ENCODE measurements around the gene LAMB1. TPM values are rescaled to one million over a fixed set of nuclear protein-coding genes. Genes with fewer than 3 reads are reported as not detected.

The LAMB1 gene
- polyA plus RNA-seq, 1 experiment: 266 TPM

GRCh38 chr7:107933386-107934013 is 69.5 kb downstream of the LAMB1 start:
- no peak for DNase-seq (ENCODE audit: low read depth, low spot score)
- no peak for TF ChIP-seq CTCF (IDR thresholded peaks at IDR 0.05; ENCODE audit: low read depth, low read length)
- no peaks in the 10 kb centered on the region for H3K27me3 ChIP-seq (ENCODE audit: control insufficient read depth, insufficient read depth, low read length)
- H3K9me3 ChIP-seq (ENCODE audit: control insufficient read depth, insufficient read depth, low read length): no peaks in the 10 kb centered on the region
- H3K27ac ChIP-seq (ENCODE audit: low read depth, low read length): no peak overlapping the region
- ChIA-PET POLR2A (no interaction called here), CTCF (interaction anchor here (1.5 kb wide), 1 partner anchor 212 kb away, joined by 5 read pairs; no protein-coding TSS in a partner anchor)
- no peak overlapping the region for H3K4me3 ChIP-seq (ENCODE audit: low read depth, low read length)

DNA sequence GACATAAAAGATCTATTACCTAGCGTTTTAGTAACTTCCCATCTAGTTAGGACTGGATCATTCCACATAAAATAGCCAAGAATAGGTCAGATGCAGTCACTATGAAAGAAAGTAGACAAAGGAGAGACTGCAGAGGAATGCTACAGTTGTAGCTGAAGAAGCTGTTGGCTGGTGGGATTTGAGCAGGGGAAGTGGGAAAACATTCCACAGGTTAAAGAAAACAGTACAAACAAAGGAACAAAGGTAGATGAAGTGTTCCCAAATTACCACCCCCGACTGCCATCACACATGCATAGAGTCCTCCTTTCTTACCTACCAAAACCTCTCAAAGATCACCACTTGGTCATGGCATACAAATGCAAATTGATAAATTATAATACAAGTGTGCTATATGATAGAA is 70.2 kb downstream of the LAMB1 start:
- H3K27ac ChIP-seq (ENCODE audit: low read depth, low read length): no peak overlapping the region
- H3K9me3 ChIP-seq (ENCODE audit: control insufficient read depth, insufficient read depth, low read length): no peaks in the 10 kb centered on the region
- H3K4me3 ChIP-seq (ENCODE audit: low read depth, low read length): no peak overlapping the region
- ChIA-PET POLR2A (no interaction called here), CTCF (interaction anchor here (1.5 kb wide), 1 partner anchor 213 kb away, joined by 5 read pairs; no protein-coding TSS in a partner anchor)
- DNase-seq (ENCODE audit: low read depth, low spot score): no peak
- TF ChIP-seq CTCF (IDR thresholded peaks at IDR 0.05; ENCODE audit: low read depth, low read length): no peak
- H3K27me3 ChIP-seq (ENCODE audit: control insufficient read depth, insufficient read depth, low read length): no peaks in the 10 kb centered on the region

DNA sequence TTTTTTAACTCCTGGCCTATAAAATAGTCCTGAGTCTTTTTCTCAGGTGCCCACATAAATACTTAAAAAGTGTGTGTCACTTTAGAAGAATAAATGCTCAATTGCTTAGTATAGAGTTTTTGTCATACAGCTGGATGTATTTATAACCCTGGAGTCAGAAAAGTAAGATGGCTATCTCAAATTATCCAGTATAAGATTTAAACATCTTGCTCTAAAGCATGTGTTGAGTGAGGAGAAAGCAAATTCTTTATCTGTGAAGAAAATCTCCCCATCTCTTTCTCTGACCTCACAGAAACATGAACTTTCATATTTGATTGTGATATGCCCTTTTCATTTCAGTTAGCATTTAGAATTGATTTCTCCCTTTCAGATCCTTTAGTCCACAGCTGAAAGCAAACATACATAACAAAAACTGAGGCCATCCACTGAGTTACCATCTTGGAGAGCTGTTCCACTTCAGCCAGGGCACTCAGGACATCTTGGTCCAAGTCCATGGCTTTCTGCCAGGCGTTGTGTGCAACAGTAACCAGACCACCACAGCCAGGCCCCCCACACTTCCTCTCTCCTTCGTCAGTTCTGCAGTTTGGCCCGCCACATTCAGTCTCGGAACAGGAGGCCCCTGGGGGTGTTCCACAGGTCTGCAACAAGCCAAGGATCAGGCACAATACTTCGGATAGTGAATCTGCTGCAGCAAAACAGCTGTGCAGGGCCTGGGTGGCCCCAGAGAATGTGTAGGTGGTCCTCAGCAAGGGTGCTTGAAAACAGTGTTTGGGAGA is 71.0 kb downstream of the LAMB1 start:
- no peak for DNase-seq (ENCODE audit: low read depth, low spot score)
- H3K27me3 ChIP-seq (ENCODE audit: control insufficient read depth, insufficient read depth, low read length): no peaks in the 10 kb centered on the region
- CTCF ChIA-PET: interaction anchor here (0.7 to 1.5 kb wide), 3 partner anchors 188 to 214 kb away, joined by 3 to 5 read pairs (median 4); partner anchors contain the start of gene CBLL1

GRCh38 chr7:107926481-107926880 is 76.5 kb downstream of the LAMB1 start:
- POLR2A ChIA-PET: no interaction called here
- Histone ChIP-seq H3K27me3 (ENCODE audit: control insufficient read depth, insufficient read depth, low read length) (no peaks in the 10 kb centered on the region), H3K27ac (ENCODE audit: low read depth, low read length) (no peak overlapping the region), H3K9me3 (ENCODE audit: control insufficient read depth, insufficient read depth, low read length) (no peaks in the 10 kb centered on the region), H3K4me3 (ENCODE audit: low read depth, low read length) (no peak overlapping the region)
- no peak for TF ChIP-seq CTCF (IDR thresholded peaks at IDR 0.05; ENCODE audit: low read depth, low read length)
- DNase-seq (ENCODE audit: low read depth, low spot score): no peak
- CTCF ChIA-PET: interaction anchor here (0.6 kb wide), 1 partner anchor 255 kb away, joined by 8 read pairs; no protein-coding TSS in a partner anchor

More for the DNA sequence above, 71.0 kb downstream of the LAMB1 start:
- POLR2A ChIA-PET: no interaction called here
- H3K9me3 ChIP-seq (ENCODE audit: control insufficient read depth, insufficient read depth, low read length): no peaks in the 10 kb centered on the region
- TF ChIP-seq CTCF (IDR thresholded peaks at IDR 0.05; ENCODE audit: low read depth, low read length): no peak
- H3K4me3 ChIP-seq (ENCODE audit: low read depth, low read length): no peak overlapping the region
- H3K27ac ChIP-seq (ENCODE audit: low read depth, low read length): no peak overlapping the region

All from AG04450 (cell line).